ENCODE measurements around the gene LRFN4. TPM values are rescaled to one million over a fixed set of nuclear protein-coding genes. Genes with fewer than 3 reads are reported as not detected.
A peak's percentile ranks its signal among the peaks of the same experiment; 100 is the strongest.

Gene LRFN4
- total RNA-seq, 1 experiment from 2014 or later, result 66.7 TPM

DNA sequence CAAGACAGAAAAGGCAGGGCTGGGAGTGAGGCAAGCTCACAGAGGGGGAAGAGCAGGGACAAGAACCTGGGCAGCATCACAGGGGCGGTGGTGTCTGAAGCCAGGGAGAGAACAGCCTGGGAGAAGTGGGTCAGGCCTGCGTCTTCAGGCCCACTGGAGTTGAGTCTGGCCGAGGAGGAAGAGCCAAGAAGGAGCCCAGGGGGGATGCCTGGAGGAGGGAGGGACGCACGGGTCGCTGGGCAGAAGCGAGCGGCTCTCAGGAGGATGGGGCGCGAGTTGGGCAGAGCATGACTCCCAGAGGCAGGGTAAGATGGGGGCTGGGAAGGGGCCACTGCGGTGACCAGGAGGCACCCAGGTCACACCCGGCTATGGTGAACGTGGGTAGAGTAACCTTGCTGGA is 18.5 kb downstream of the LRFN4 start:
- no peak for DNase-seq
- H3K14ac ChIP-seq (ENCODE audit: insufficient read depth, low read length), result no peak overlapping the region
- H3K9me3 ChIP-seq (ENCODE audit: control insufficient read depth, low read depth, low read length), result no peaks in the 10 kb centered on the region
- no peak overlapping the region for H3T11ph ChIP-seq (ENCODE audit: low read length)
- no peaks in the 10 kb centered on the region for H3K27me3 ChIP-seq (ENCODE audit: insufficient read depth, low read length)
- H3K9ac ChIP-seq (ENCODE audit: extremely low read depth, insufficient read length, low read length), result no peak overlapping the region
- no peak overlapping the region for H3K4me2 ChIP-seq (ENCODE audit: insufficient read depth, insufficient read length, low read length)
- TF ChIP-seq, protein P1, sequence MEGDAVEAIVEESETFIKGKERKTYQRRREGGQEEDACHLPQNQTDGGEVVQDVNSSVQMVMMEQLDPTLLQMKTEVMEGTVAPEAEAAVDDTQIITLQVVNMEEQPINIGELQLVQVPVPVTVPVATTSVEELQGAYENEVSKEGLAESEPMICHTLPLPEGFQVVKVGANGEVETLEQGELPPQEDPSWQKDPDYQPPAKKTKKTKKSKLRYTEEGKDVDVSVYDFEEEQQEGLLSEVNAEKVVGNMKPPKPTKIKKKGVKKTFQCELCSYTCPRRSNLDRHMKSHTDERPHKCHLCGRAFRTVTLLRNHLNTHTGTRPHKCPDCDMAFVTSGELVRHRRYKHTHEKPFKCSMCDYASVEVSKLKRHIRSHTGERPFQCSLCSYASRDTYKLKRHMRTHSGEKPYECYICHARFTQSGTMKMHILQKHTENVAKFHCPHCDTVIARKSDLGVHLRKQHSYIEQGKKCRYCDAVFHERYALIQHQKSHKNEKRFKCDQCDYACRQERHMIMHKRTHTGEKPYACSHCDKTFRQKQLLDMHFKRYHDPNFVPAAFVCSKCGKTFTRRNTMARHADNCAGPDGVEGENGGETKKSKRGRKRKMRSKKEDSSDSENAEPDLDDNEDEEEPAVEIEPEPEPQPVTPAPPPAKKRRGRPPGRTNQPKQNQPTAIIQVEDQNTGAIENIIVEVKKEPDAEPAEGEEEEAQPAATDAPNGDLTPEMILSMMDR (conservative IDR thresholded peaks at IDR 0.05), result no peak
- H3K79me1 ChIP-seq (ENCODE audit: insufficient read depth, low read depth, low read length, poor library complexity, severe bottlenecking), result no peaks in the 10 kb centered on the region
- Mint-ChIP-seq H3K4me3 (no peak overlapping the region), H3K4me1 (peaks cover 11 to 30% of the 10 kb centered on the region in 2 experiments), H3K9me3 (no peaks in the 10 kb centered on the region), H3K27me3 (ENCODE audit: low read depth) (no peaks in the 10 kb centered on the region; the same call in 1 of the 2 replicates), H3K36me3 (ENCODE audit: insufficient read depth in 1 of 3, low read depth in 3 of 3) (peaks cover 0 to 11% (median 3%) of the 10 kb centered on the region in 3 experiments; a peak in 2 of 7 replicates), H3K27ac (peak overlapping the region; percentile 30 to 77 (median 58); a peak in 3 of 7 replicates)
- no peak overlapping the region for H2BK120ac ChIP-seq (ENCODE audit: low read depth, low read length, poor library complexity, severe bottlenecking)
- H2BK15ac ChIP-seq (ENCODE audit: low read depth, low read length), result no peak overlapping the region
- H3K4me1 ChIP-seq (ENCODE audit: insufficient read depth, low read length), result no peaks in the 10 kb centered on the region
- H3K23ac ChIP-seq (ENCODE audit: insufficient read length, low read depth, low read length), result no peak overlapping the region
- no peak overlapping the region for H3K18ac ChIP-seq (ENCODE audit: insufficient read length, low read depth, low read length)
- no peak overlapping the region for H2BK20ac ChIP-seq (ENCODE audit: low read depth, low read length, poor library complexity, severe bottlenecking)
- no peak overlapping the region for H2BK5ac ChIP-seq (ENCODE audit: insufficient read length, low read length)
- H2BK12ac ChIP-seq (ENCODE audit: insufficient read length, low read depth, low read length), result no peak overlapping the region
- no peak overlapping the region for H2AFZ ChIP-seq (ENCODE audit: low read length)
- H4K8ac ChIP-seq (replicated peaks; ENCODE audit: insufficient read length, low read depth, low read length), result no peak overlapping the region
- H3K4ac ChIP-seq (ENCODE audit: low read depth, low read length), result no peak overlapping the region
- no peaks in the 10 kb centered on the region for H3K23me2 ChIP-seq (ENCODE audit: insufficient read length, low read depth, low read length, poor library complexity, severe bottlenecking)
- H4K20me1 ChIP-seq (ENCODE audit: control insufficient read depth, insufficient read depth, insufficient read length), result no peaks in the 10 kb centered on the region
- H3K56ac ChIP-seq (ENCODE audit: insufficient read length, low read depth, low read length), result no peak overlapping the region
- H3K27ac ChIP-seq (ENCODE audit: insufficient read length, low read depth, low read length), result no peak overlapping the region
- H4K5ac ChIP-seq (ENCODE audit: insufficient read length, low read depth, low read length), result no peak overlapping the region
- no CpG with 5 or more reads among the region's 13 CpGs for WGBS (ENCODE audit: extremely low coverage, insufficient read length, low lambda C conversion rate)
- no peaks in the 10 kb centered on the region for H3K79me2 ChIP-seq (ENCODE audit: insufficient read depth, low read length)
- no peak overlapping the region for H2AK5ac ChIP-seq (ENCODE audit: insufficient read length, low read length)
- H4K91ac ChIP-seq (ENCODE audit: insufficient read length, low read depth, low read length), result no peak overlapping the region

Data from H9 (cell line).